K562 (cell line): ENCODE measurements around the gene SLC25A51. TPM values are rescaled to one million over a fixed set of nuclear protein-coding genes. Genes with fewer than 3 reads are reported as not detected.

ENCODE experiments used
- ATAC-seq: fragments of 200-7000 bp; cut with Tn5 transposase; 3 replicates; pipeline ENCODE4 v1.9.1; 2020; ENCODE audit warnings: moderate library complexity
- BruUV-seq: library from RNA; stranded (reverse); fragments of 400-500 nt; replicated peaks from 2 replicates; lab custom pipeline; 2021; lab: Mats Ljungman, UMichigan
- CTCF ChIA-PET: fragments of 300-600 bp; formaldehyde crosslinking; extraction: SDS; loops from one replicate; lab custom pipeline; 2021; ENCODE audit warnings: low intra/inter-chr PET ratio; lab: Yijun Ruan, JAX
- POLR2A ChIA-PET: fragments of 300-600, 350-650 bp; sonication (Branson Sonifier 250); formaldehyde crosslinking; extraction: SDS; loops from one replicate; lab custom pipeline; 2021; ENCODE audit warnings: antibody characterized with exemption, inconsistent platforms; lab: Yijun Ruan, JAX
- DNase-seq, 4 experiments: peaks; one replicate each; pipeline versions ENCODE4 v3.0.0 to v3.0.0-alpha.2; 2011 to 2018; ENCODE audit warnings: low spot score in 3 of 4, mixed read lengths in 3 of 4; ENCODE audit errors: extremely low read depth in 1 of 4
- FAIRE-seq: peaks from 2 replicates; lab custom pipeline; 2011; peaks lifted over from hg19 to GRCh38; lab: Jason Lieb, UNC
- H2AFZ ChIP-seq: 2 replicates; pipeline ENCODE4 v1.6.0; 2011; ENCODE audit warnings: low read depth, low read length, control low read depth, inconsistent platforms
- H3K27ac ChIP-seq: fragments of 200-600 bp; 3 replicates; pipeline ENCODE4 v1.8.0; 2011; ENCODE audit warnings: low read depth, mild to moderate bottlenecking, control low read depth, inconsistent platforms, low read length, moderate library complexity, mixed read lengths; ENCODE audit errors: extremely low read depth
- H3K27me3 ChIP-seq, 2 experiments: fragments of 300-600 bp in 1 of 2; 2 replicates in 1 of 2; 3 replicates in 1 of 2; pipeline versions ENCODE4 v1.6.0 to v1.8.0; 2011; ENCODE audit warnings: inconsistent platforms in 2 of 2, low read length in 2 of 2, mild to moderate bottlenecking in 1 of 2, mixed read lengths in 1 of 2, moderate library complexity in 1 of 2; ENCODE audit not compliant: control insufficient read depth in 2 of 2, insufficient read depth in 2 of 2
- H3K36me3 ChIP-seq: fragments of 300-600 bp; 3 replicates; pipeline ENCODE4 v1.8.0; 2011; ENCODE audit warnings: mild to moderate bottlenecking, low read length, inconsistent platforms; ENCODE audit not compliant: control insufficient read depth, insufficient read depth
- H3K4me1 ChIP-seq, 2 experiments: fragments of 200-600 bp in 1 of 2; replicated peaks in 1 of 2; 2 replicates in 1 of 2; 3 replicates in 1 of 2; pipeline versions ENCODE4 v1.5.1 to v1.8.0; 2011; ENCODE audit warnings: inconsistent platforms in 2 of 2, low read length in 2 of 2, mild to moderate bottlenecking in 1 of 2, mixed read lengths in 1 of 2, moderate library complexity in 1 of 2; ENCODE audit not compliant: control insufficient read depth in 2 of 2, insufficient read depth in 2 of 2
- H3K4me2 ChIP-seq: 2 replicates; pipeline ENCODE4 v1.6.1; 2011; ENCODE audit warnings: low read length, control low read depth, inconsistent platforms, mixed read lengths; ENCODE audit not compliant: insufficient read depth
- H3K4me3 ChIP-seq: fragments of 200-600 bp; sonication (generic), shearing (Covaris generic); 2 replicates; pipeline ENCODE4 v1.5.1; 2016; ENCODE audit warnings: control low read depth, inconsistent platforms
- H3K79me2 ChIP-seq: fragments of 200-600 bp; 3 replicates; pipeline ENCODE4 v1.8.0; 2011; ENCODE audit warnings: low read length, inconsistent platforms; ENCODE audit not compliant: control insufficient read depth, insufficient read depth
- H3K9ac ChIP-seq, 2 experiments: 2 replicates each; pipeline versions ENCODE4 v1.6.0 to v1.6.1; 2011; ENCODE audit warnings: low read depth in 2 of 2, low read length in 2 of 2, control low read depth in 1 of 2, inconsistent platforms in 1 of 2, mild to moderate bottlenecking in 1 of 2, mixed read lengths in 1 of 2; ENCODE audit not compliant: insufficient read depth in 1 of 2
- H3K9me1 ChIP-seq: one replicate; pipeline ENCODE4 v1.6.0; 2011; ENCODE audit warnings: inconsistent platforms, mild to moderate bottlenecking, low read length, moderate library complexity; ENCODE audit not compliant: control insufficient read depth, insufficient read depth
- H3K9me3 ChIP-seq: replicated peaks from 2 replicates; pipeline ENCODE4 v1.5.1; 2011; ENCODE audit warnings: low read depth, low read length, inconsistent platforms; ENCODE audit not compliant: control insufficient read depth, insufficient read depth
- H4K20me1 ChIP-seq: replicated peaks from 2 replicates; pipeline ENCODE4 v1.6.1; 2011; ENCODE audit warnings: low read length, inconsistent platforms, mixed read lengths; ENCODE audit not compliant: control insufficient read depth, insufficient read depth
- ARID3B ChIP-seq: fragments of 250-450 bp; sonication (Bioruptor Pico); IDR thresholded peaks from 2 replicates; pipeline ENCODE4 v1.4.0; 2020; ENCODE audit warnings: borderline replicate concordance
- CBX2 ChIP-seq: fragments of 200-600 bp; sonication (generic); IDR thresholded peaks from one replicate; pipeline ENCODE4 v1.6.1; 2012; ENCODE audit warnings: mild to moderate bottlenecking, low read length, inconsistent platforms; ENCODE audit not compliant: insufficient read depth, poor library complexity, severe bottlenecking
- CSDE1 ChIP-seq, 2 experiments: fragments of 450-650 bp; IDR thresholded peaks; 2 replicates each; pipeline ENCODE4 v1.6.1; 2016; ENCODE audit warnings: mild to moderate bottlenecking in 1 of 2
- FOXP4 ChIP-seq: sonication (generic); formaldehyde crosslinking; IDR thresholded peaks from 2 replicates; pipeline ENCODE4 v1.8.0; 2022; ENCODE audit warnings: mild to moderate bottlenecking, missing genetic modification reagents, borderline replicate concordance
- LEF1 ChIP-seq: fragments of 450-650 bp; IDR thresholded peaks from 2 replicates; pipeline ENCODE4 v1.6.1; 2016; ENCODE audit warnings: mild to moderate bottlenecking
- MLLT1 ChIP-seq, 2 experiments: fragments of 450-650 bp; IDR thresholded peaks; 2 replicates each; pipeline ENCODE4 v1.6.1; 2016
- NCOA4 ChIP-seq: fragments of 450-650 bp; IDR thresholded peaks from 2 replicates; pipeline ENCODE4 v1.6.1; 2018; ENCODE audit warnings: mild to moderate bottlenecking; ENCODE audit not compliant: partially characterized antibody
- NR3C1 ChIP-seq: sonication (generic); formaldehyde crosslinking; IDR thresholded peaks from 2 replicates; pipeline ENCODE4 v1.8.1; 2022; ENCODE audit warnings: missing genetic modification reagents
- PHB2 ChIP-seq: fragments of 450-650 bp; IDR thresholded peaks from 2 replicates; pipeline ENCODE4 v1.6.1; 2017; ENCODE audit warnings: low read depth
- PPARD ChIP-seq: fragments of 250-450 bp; sonication (Bioruptor Pico); IDR thresholded peaks from 2 replicates; pipeline ENCODE4 v1.8.0; 2022; ENCODE audit warnings: inconsistent platforms, mild to moderate bottlenecking, moderate library complexity
- TRIM28 ChIP-seq: fragments of 450-650 bp; IDR thresholded peaks from 2 replicates; pipeline ENCODE4 v1.6.1; 2017
- ZNF274 ChIP-seq: IDR thresholded peaks from 2 replicates; pipeline ENCODE4 v1.6.1; 2011; ENCODE audit warnings: low read depth, mild to moderate bottlenecking, low read length, moderate library complexity, borderline replicate concordance
- ZNF282 ChIP-seq: sonication (generic); formaldehyde crosslinking; IDR thresholded peaks from 2 replicates; pipeline ENCODE4 v1.8.1; 2023; ENCODE audit warnings: missing genetic modification reagents
- ZNF76 ChIP-seq: fragments of 250-450 bp; sonication (Bioruptor Pico); IDR thresholded peaks from 2 replicates; pipeline ENCODE4 v1.4.0; 2020; ENCODE audit warnings: mild to moderate bottlenecking, moderate library complexity, borderline replicate concordance
- ZNF780A ChIP-seq: fragments of 250-450 bp; sonication (Bioruptor Pico); IDR thresholded peaks from 2 replicates; pipeline ENCODE4 v1.5.0; 2021; ENCODE audit warnings: mild to moderate bottlenecking
- WGBS: fragments of 100-300 bp; shearing (Covaris generic); methylation state at CpG from one replicate; pipeline ENCODE4 v1.1.6; 2016; ENCODE audit warnings: low coverage, mixed read lengths; ENCODE audit not compliant: insufficient coverage; ENCODE audit errors: missing lambda C conversion rate; 5-methylcytosine and 5-hydroxymethylcytosine counted together
- in situ Hi-C: fragments of 300-500 bp; cut with MboI; formaldehyde crosslinking; loops from 4 replicates; pipeline ENCODE4 v1.15.0; 2018; ENCODE audit warnings: inconsistent platforms, mixed read lengths
- intact Hi-C: fragments of 100-400 bp; cut with micrococcal nuclease; formaldehyde crosslinking; loops from 2 replicates; pipeline ENCODE4 v1.14.2; 2022
- polyA plus RNA-seq, 8 experiments: library from polyadenylated mRNA; depleted of rRNA in 4 of 8; stranded (reverse) in 5 of 8; unstranded in 3 of 8; fragments of >200 nt; fragmentation: Nextera tagmentation in 2 of 8; fragmentation: Illumina TruSeq in 1 of 8; extraction: Ambion mirVana in 2 of 8; extraction: Trizol in 1 of 8; gene quantifications; 2 replicates each; pipeline versions ENCODE4 v1.2.1 to v1.2.3, GENCODE V29; 2011 to 2014; ENCODE audit warnings: inconsistent platforms in 1 of 8, missing spikeins in 1 of 8
- total RNA-seq, 7 experiments: library from RNA; depleted of rRNA in 6 of 7; stranded (reverse); fragments of >200 nt in 6 of 7; fragmentation: Illumina TruSeq in 2 of 7; extraction: Trizol in 2 of 7; gene quantifications; 2 replicates each; pipeline versions ENCODE4 v1.2.1 to v1.2.3, GENCODE V29; 2011 to 2021; ENCODE audit warnings: low replicate concordance in 1 of 7
- TF ChIP-seq, protein P1 (sequence below): fragments of 450-650 bp; formaldehyde crosslinking; IDR thresholded peaks from 2 replicates; pipeline ENCODE4 v1.4.0; 2020; ENCODE audit warnings: mild to moderate bottlenecking

SLC25A51 gene
- total and polyA plus RNA-seq, 9 of the 15 experiments (the other 6 are each of a cell fraction or from before 2014, with no cell fraction given): 9.1 to 40.7 (median 24.5) TPM

DNA sequence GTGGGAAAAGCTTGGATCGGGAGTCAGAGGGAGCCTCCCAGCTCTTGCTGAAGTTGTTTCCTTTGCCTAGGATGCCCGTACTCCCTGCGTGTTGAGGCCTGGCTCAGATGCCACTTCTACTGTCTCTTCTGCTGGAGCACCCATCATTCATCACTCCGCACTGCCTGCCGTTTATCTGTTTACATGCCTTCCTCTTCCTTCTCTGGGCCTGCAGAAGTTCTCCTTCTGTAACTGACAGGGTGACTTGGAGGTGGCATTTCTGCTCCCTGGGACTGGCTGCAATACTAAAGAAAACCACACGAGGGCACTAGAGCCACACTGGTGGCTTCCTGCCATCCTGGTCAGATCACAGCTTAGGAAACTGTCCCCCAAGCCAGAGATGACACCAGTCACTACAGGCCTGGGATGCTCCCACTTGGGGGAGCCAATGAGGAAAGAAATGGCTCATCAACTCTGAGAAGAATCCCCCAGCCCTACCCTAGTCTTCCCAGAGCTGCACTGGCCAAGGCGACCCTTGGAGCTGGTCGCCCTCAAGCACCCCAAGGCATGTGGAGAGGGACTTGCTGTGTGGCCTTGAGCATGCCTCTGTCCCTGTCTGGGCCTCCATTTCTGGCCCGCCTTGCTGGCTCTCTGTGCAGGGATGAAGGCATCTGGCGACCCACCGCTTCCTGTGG lies 9.7 kb upstream of the SLC25A51 start:
- ATAC-seq (peak; percentile 95), FAIRE-seq (peak; percentile 100), DNase-seq (peak; percentile 91 to 95 (median 93))
- Histone ChIP-seq H3K4me3 (no peak overlapping the region), H2AFZ (no peak overlapping the region), H3K27me3 (no peaks in the 10 kb centered on the region), H4K20me1 (no peaks in the 10 kb centered on the region), H3K4me2 (no peak overlapping the region), H3K79me2 (no peaks in the 10 kb centered on the region), H3K9ac (peak overlapping the region in 1 of 2 experiments; percentile 14; a peak in 2 of 4 replicates), H3K27ac (no peak overlapping the region), H3K4me1 (peaks cover 0 to 10% of the 10 kb centered on the region in 2 experiments; a peak in 3 of 5 replicates), H3K9me1 (no peaks in the 10 kb centered on the region), H3K9me3 (no peaks in the 10 kb centered on the region), H3K36me3 (no peaks in the 10 kb centered on the region; the same call in 2 of the 3 replicates)
- ChIA-PET CTCF (interaction anchor here (0.6 to 2.5 kb wide), 13 partner anchors 152 to 761 kb away, joined by 3 to 20 read pairs (median 10); partner anchors contain the start of gene SHB), POLR2A (interaction anchor here (0.6 to 1.5 kb wide), 4 partner anchors 11 to 148 kb away, joined by 3 to 8 read pairs (median 4); no protein-coding TSS in a partner anchor)
- in situ Hi-C loops (loop anchor here (5.0 kb wide), 2 partner anchors 159 to 249 kb away; no protein-coding TSS in a partner anchor), intact Hi-C loops (loop anchor here (1.0 to 5.0 kb wide), 6 partner anchors 155 to 487 kb away; no protein-coding TSS in a partner anchor)
- WGBS: 55% methylated on average over 11 of the region's 11 CpGs
- BruUV-seq: no TSS peak
- TF ChIP-seq CBX2: no peak
- TF ChIP-seq ZNF780A: no peak
- no peak for TF ChIP-seq FOXP4 (CRISPR knock-in tag)
- TF ChIP-seq ZNF274: no peak
- TF ChIP-seq TRIM28: no peak
- TF ChIP-seq MLLT1 (IDR thresholded peaks at IDR 0.05): no peak
- no peak for TF ChIP-seq PPARD (CRISPR knock-in tag)
- no peak for TF ChIP-seq NCOA4
- no peak for TF ChIP-seq ARID3B
- TF ChIP-seq PHB2: no peak
- TF ChIP-seq NR3C1 (CRISPR knock-in tag): no peak
- no peak for TF ChIP-seq ZNF282 (CRISPR knock-in tag)
- TF ChIP-seq, protein P1, sequence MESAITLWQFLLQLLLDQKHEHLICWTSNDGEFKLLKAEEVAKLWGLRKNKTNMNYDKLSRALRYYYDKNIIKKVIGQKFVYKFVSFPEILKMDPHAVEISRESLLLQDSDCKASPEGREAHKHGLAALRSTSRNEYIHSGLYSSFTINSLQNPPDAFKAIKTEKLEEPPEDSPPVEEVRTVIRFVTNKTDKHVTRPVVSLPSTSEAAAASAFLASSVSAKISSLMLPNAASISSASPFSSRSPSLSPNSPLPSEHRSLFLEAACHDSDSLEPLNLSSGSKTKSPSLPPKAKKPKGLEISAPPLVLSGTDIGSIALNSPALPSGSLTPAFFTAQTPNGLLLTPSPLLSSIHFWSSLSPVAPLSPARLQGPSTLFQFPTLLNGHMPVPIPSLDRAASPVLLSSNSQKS (CRISPR knock-in tag): no peak
- no peak for TF ChIP-seq CSDE1 (IDR thresholded peaks at IDR 0.05)
- no peak for TF ChIP-seq LEF1
- no peak for TF ChIP-seq ZNF76
